NCI-H146 (cell line): ENCODE results near the gene HS6ST1.
A peak's percentile ranks its signal among the peaks of the same experiment; 100 is the strongest.

Experiments
- DNase-seq: peaks from one replicate; lab custom pipeline; 2025; lab: John Stamatoyannopoulos, UW

The HS6ST1 gene

GRCh38 chr2:128237911-128238697, 80.6 kb downstream of the HS6ST1 start:
- DNase-seq, result no peak

GRCh38 chr2:128237081-128237534, 81.6 kb downstream of the HS6ST1 start:
- peak; percentile 10 for DNase-seq

GRCh38 chr2:128236491-128237035, 82.1 kb downstream of the HS6ST1 start:
- no peak for DNase-seq

GRCh38 chr2:128235581-128235980, 83.1 kb downstream of the HS6ST1 start:
- DNase-seq, result no peak

- DNase-seq, result peak; percentile 98
These were observed 84.1 kb downstream of the HS6ST1 start for GRCh38 chr2:128234613-128235012.

GRCh38 chr2:128233790-128234395, 84.8 kb downstream of the HS6ST1 start:
- peak; percentile 80 for DNase-seq

- peak; percentile 92 for DNase-seq
These were observed 85.5 kb downstream of the HS6ST1 start for GRCh38 chr2:128232965-128233789.

DNA sequence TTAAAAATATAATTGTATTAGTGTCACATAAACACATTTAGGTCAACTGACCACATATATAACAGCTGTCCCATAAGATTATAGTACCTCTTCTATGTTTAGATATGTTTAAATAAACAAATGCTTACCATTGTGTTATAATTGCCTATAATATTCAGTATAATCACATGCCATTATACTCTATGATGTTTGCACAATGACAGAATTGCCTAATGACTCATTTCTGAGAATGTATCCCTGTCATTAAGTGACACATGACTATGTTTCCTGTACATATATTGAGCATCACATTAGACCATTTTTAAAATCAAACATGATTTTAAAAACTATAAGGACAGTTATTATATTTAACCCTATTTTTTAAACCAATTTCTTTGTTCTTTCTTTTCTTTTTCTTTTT, 89.8 kb downstream of the HS6ST1 start:
- peak; percentile 84 for DNase-seq

DNA sequence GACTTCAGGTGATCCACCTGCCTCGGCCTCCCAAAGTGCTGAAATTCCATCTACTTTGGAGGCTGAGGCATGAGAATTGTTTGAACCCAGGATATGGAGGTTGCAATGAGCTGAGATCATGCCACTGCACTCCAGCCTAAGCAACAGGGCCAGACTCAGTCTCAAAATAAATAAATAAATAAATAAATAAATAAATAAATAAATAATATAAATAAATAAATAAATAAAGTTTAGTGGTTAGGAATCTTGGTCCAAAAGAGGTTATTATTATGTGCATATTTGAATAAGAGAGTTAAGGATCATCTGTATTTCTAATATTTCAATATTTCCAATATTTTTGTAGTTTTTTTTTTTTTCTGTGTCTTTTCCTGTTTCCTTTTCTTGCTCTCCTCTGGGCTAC, 90.8 kb downstream of the HS6ST1 start:
- DNase-seq, result no peak

- no peak for DNase-seq
These were observed 98.8 kb downstream of the HS6ST1 start for GRCh38 chr2:128219891-128220290.

GRCh38 chr2:128217671-128218070, 101.0 kb downstream of the HS6ST1 start:
- DNase-seq, result no peak

DNA sequence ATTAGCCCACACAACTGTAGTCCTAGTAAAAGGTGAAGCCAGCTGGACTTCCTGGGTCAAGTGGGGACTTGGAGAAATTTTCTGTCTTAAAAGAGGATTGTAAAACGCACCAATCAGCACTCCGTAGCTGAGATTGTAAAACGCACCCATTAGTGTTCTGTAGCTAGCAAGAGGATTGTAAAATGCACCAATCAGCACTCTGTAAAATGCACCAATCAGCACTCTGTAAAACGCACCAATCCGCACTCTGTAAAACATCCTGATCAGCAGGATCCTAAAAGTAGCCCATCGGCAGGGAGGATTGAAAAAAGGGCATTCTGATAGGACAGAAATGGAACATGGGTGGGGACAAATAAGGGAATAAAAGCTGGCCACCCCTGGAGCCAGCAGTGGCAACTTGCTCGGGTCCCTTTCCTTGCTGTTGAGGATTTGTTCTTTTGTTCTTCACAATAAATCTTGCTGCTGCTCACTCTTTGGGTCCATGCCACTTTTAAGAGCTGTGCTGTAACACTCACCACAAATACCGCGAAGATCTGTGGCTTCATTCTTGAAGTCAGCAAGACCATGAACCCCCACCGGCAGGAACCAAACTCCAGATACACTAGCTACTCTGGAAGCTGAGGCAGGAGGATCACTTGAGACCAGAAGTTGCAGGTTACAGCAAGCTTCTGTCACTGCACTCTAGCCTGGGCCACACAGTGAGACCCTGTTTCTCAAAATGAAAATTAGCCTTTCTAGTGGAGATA, 102.6 kb downstream of the HS6ST1 start:
- no peak for DNase-seq
